PC-9 (cell line): Measurements from ENCODE around the gene RBM17.

Experiments used
- CTCF ChIP-seq: fragments of 200-600 bp; sonication (generic); conservative IDR thresholded peaks from 2 replicates; pipeline ENCODE4 v1.6.1; 2017; ENCODE audit warnings: mixed run types, antibody characterized with exemption, mild to moderate bottlenecking, moderate library complexity
- EZH2 ChIP-seq: fragments of 200-600 bp; sonication (generic); IDR thresholded peaks from 2 replicates; pipeline ENCODE4 v1.8.0; 2017; ENCODE audit warnings: antibody characterized with exemption, low read depth

- no peak for TF ChIP-seq CTCF
- TF ChIP-seq EZH2, result no peak
These were observed 29.3 kb upstream of the RBM17 start for GRCh38 chr10:6059506-6059905.
